T-helper 1 cell (primary cell): ENCODE measurements around the gene PEX16.
"Not testable (repeated sequence)": the region's sequence is repeated elsewhere in the genome, so short reads cannot be mapped to it uniquely, and the experiment has no call there.

Source experiments
- DNase-seq, 5 donors: peaks; one replicate each; pipeline ENCODE4 v3.0.0-alpha.2; 2012 to 2020

PEX16 gene

DNA sequence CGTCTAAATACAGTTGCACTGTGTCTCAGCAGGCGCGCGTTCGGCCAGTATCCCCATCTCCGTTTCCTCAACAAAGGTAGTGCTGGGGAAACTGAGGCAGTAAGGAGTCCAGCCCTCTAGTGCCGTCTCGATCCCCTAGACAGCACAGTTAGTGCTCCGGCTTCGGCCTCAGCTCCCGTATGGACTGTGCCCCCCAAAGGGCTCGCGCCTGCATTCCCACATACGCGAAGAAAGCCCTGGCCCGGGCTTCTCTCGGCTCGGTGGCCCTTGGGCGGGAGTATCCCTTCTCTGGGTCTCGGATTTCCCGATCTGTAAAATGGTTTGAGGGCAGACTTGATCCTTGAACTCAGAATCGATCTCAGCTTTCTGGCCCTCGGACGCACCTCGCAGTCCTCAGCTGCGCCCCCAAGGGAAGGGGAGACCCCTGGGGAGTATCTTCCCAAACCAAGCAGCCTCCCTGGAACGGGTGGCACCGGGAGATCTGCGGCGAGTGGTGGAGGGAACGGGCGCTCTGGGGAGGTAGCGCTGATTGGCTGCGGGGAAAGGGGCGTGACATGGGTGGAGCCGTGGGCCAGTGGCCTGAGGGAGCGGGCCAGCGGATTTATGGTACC lies 759 bp upstream of the PEX16 start:
- DNase-seq = peak; percentile 40 to 61 (median 51)

- DNase-seq = no peak
Measured at GRCh38 chr11:45917286-45917622, 423 bp downstream of the PEX16 start.

GRCh38 chr11:45915446-45915845 lies 2.2 kb downstream of the PEX16 start:
- no peak for DNase-seq

DNA sequence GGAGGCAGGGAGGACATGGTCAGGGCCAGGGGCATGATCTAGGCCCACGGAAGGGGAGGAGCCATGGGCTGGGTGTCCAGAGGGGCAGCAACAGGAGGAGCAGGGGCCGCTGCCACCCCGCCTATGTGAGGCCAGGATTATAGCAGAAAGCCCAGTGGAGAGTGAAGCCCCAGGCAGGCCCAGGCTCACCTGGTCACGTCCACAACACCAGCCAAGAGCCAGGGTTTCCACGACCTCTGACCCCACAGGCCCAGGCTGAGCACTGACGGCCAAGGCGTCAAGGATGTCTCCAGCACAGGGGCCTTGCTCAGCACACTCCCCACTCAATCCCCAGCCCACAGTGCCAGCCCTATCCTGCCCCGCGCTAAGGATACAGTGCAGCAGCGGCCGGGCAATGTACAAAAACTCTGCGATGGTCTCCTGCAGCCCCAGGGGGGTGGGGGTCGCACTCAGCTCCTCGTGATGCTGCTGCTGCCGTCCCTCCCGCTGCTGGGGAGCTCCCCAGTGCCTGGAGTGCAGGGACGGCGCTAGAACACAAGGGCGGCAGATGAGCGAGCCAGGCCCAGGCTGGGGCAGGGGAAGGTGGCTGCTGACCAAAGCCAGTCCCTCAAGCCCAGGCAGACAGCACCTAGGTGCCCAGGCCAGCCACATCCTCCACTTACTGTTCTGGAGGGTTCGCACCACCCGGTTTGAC lies 3.6 kb downstream of the PEX16 start:
- no peak for DNase-seq

DNA sequence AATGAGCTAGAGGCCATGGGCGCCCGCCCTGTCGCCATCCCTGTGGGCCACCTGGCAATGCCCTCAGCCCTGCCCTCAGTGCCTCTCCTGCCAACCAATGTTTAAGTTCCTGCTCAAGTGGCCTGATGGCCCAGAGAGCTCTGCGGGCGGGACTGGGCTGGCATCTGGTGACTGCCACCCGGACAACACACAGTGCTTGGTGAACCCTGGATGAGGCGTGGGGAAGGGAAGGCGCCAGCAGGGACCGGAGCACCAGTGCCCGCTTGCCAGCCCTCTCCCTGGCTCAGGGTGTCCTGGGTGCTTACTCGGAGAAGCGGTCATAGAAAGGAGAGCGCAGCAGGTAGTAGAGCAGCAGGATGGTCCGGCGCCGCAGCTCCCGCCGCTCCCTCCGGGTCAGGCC lies 4.2 kb downstream of the PEX16 start:
- no peak for DNase-seq

DNA sequence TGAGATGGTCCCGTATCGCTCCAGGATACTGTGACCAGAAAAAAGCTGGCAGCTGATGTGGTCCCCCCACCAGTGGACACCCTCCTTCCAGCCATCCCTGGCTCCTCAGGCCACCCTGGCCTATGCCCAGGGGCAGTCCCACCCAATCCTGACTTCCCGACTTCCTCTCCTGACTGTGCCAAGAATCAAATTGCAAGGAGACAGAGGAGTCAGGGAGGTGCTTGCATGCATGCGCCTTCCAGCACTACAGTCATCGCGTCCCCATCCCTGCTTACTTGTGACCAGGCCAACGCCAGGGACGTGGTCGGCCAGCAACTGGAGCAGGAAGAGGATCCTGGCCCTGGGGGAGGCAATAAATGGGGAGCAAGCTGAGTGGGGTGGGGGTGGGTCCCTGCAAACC lies 7.1 kb downstream of the PEX16 start:
- DNase-seq = no peak

- DNase-seq = no peak
Measured at GRCh38 chr11:45909594-45910475, 7.8 kb downstream of the PEX16 start.

DNA sequence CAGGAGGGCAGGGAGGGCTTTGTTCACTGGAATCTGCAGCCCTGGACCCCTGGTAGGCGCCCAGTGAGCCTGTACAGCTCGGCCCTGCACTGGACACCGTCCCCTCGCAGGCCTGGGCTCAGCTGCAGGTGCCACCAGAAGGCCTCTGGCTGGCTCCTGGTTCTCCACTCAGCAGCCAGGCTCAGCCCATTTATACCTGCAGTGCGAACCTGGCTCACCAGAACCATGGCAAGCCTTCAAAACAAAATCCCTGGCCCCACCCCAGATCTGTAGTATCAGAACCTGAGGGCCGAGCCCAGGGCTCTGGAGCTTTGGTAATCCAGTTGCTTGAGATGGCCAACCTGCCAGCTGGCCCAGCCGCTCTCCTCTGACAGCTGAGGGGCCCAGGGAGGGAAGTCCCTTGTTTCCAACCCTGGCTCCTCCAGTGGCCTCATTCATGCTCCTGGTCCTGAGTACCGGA lies 9.7 kb downstream of the PEX16 start:
- DNase-seq = no peak

DNA sequence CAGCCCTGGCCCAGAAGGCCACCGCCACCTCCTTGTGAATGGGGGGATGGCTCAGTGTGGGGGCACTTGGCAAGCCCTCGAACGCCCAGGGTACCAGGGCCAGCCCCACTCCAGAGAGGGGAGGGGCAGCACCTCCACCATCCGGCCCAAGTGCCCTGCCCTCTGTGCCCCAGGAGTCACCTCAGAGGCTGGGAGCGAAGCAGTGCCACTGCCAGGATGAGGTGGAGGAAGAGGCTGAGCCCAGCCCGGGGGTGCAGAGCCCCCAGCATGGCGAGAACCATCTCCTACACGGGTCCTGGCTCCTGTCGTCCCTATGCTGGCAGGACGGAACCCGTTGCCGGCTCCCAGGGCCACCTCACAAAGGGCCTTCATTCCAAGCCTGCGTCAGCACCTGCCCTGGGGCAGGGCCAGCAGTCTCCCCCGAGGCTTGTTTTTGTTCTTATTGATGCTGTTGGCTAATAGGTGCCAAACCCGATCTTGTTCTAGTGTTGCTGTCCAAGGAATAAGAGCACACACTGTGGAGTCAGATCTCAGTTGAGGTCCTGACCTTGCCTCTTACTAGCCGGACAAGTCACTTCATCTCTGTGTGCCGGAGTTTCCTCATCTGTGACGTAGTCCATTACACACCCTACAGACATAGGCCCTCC lies 10.6 kb downstream of the PEX16 start, which contains the start of gene FREY1:
TSS of gene FREY1 (minus strand) at position 307 of the 647 bp plus-strand sequence. CDS start at position 281, 26 bp downstream.
- no peak for DNase-seq

GRCh38 chr11:45906096-45906682 lies 11.5 kb downstream of the PEX16 start:
- no peak for DNase-seq

DNA sequence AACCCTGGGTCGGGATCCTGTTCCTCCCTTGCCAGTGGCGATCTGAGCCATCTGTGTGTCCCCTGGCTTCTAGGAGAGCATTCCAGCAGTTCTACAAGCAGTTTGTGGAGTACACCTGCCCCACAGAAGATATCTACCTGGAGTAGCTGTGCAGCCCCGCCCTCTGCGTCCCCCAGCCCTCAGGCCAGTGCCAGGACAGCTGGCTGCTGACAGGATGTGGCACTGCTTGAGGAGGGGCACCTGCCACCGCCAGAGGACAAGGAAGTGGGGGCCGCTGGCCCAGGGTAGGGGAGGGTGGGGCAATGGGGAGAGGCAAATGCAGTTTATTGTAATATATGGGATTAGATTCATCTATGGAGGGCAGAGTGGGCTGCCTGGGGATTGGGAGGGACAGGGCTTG lies 12.1 kb downstream of the PEX16 start:
- not testable (repeated sequence) for DNase-seq

DNA sequence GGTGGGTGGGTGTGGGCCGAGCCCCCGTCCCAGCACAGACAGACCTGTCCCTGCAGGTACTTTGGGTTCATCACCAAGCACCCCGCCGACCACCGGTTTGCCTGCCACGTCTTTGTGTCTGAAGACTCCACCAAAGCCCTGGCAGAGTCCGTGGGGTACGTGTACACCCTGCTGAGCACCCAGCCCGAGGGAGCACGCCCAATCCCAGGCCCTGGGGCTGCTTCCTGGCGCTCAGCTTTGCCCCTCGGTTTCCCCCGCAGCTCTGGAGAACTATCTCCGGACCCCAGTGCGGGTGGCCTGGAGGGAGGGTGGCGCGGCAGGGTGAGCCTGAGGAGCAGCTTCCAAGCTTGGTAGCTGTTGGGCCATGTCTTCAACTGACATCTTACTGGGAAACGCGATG lies 12.6 kb downstream of the PEX16 start:
- no peak for DNase-seq

DNA sequence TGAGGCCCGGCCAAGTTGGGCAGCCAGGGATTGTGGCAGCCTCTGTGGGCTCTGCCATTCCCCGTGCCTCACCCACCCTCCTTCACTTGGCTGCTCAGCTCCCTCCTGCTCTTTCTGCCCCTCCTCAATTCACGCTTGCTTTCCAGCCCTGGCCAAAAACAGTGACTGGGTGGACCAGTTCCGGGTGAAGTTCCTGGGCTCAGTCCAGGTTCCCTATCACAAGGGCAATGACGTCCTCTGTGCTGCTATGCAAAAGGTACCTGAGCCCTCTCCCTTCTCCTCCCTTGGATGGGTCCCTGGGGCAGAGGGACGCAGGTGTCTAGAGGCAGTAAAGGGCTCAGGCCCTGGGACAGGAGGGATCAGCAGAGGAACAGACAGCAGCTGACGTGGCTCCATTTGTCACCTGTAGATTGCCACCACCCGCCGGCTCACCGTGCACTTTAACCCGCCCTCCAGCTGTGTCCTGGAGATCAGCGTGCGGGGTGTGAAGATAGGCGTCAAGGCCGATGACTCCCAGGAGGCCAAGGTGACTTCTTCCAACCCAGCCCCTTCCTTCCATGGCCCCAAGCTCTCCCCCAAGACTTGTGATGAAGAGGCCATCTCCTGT lies 13.3 kb downstream of the PEX16 start:
- DNase-seq = no peak

- no peak for DNase-seq
Measured at GRCh38 chr11:45902452-45903380, 15.0 kb downstream of the PEX16 start.

- no peak for DNase-seq
Measured at GRCh38 chr11:45901626-45902025, 16.1 kb downstream of the PEX16 start.

GRCh38 chr11:45900916-45901617 lies 16.6 kb downstream of the PEX16 start:
- DNase-seq = no peak

DNA sequence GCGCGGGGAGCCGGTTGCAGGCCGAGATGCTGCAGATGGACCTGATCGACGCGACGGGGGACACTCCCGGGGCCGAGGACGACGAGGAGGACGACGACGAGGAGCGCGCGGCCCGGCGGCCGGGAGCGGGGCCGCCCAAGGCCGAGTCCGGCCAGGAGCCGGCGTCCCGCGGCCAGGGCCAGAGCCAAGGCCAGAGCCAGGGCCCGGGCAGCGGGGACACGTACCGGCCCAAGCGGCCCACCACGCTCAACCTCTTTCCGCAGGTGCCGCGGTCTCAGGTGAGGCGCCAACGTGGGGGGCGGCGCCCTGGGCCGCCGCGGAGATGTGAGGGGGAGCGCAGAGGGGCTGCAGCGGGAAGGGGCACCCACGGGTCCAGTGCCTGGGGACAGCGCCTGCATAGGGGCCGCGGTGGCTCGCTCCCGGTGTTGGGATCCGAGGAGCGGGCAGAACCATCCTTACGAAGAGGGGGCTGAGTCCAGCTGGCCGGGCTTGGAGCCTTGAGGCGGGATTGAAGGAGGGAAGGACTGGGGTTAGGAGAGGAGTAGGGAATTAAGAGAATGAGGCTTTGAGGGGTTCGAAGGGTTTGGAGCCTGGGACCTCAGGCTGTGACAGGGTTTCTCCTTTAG lies 17.4 kb downstream of the PEX16 start:
- not testable (repeated sequence) for DNase-seq

GRCh38 chr11:45899448-45900174 lies 18.1 kb downstream of the PEX16 start:
- DNase-seq = peak in 3 of 5 donors; percentile 47 to 48 (median 48)

DNA sequence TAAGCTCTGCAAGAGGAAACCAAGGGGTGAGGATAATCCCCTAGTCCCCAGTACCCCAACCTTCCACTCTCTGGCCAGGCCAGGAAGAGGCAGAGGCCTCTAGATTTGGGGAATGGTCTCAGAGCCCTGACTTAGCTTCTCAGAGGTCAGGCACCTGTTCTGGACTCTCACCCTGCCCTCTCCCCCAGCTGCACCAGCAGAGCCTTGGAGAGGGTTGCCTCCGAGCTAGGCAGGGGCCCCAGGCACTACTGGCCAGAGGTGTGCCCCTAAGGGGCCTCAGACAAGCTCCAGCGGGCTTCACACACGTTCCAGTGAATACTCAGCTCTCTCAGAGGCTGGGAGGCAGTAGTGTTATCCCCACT lies 18.6 kb downstream of the PEX16 start:
- DNase-seq = no peak
